Upper lobe of left lung (tissue), 6 donors: ENCODE results near the gene MYL7. TPM values are rescaled to one million over a fixed set of nuclear protein-coding genes. Genes with fewer than 3 reads are reported as not detected.

Experiments used
- ATAC-seq, 2 donors: fragments of 200-7000 bp; cut with Tn5 transposase; one replicate each; pipeline ENCODE4 v1.9.1; 2022; ENCODE audit warnings: mild to moderate bottlenecking in 2 of 2, moderate library complexity in 2 of 2; ENCODE audit not compliant: low FRiP score in 2 of 2
- DNase-seq, 2 donors: peaks; one replicate each; pipeline ENCODE4 v3.0.0-alpha.2; 2019 to 2020
- H3K27ac ChIP-seq, 4 donors: fragments of 200-600 bp; sonication (generic); one replicate each; pipeline ENCODE4 v1.5.1; 2016 to 2019
- H3K27me3 ChIP-seq, 4 donors: fragments of 200-600 bp; sonication (generic); one replicate each; pipeline ENCODE4 v1.5.1; 2017 to 2019
- H3K36me3 ChIP-seq, 4 donors: fragments of 200-600 bp; sonication (generic); one replicate each; pipeline ENCODE4 v1.5.1; 2016 to 2019
- H3K4me1 ChIP-seq, 4 donors: fragments of 200-600 bp; sonication (generic); one replicate each; pipeline ENCODE4 v1.5.1; 2018 to 2019
- H3K4me3 ChIP-seq, 4 donors: fragments of 200-600 bp; sonication (generic); one replicate each; pipeline ENCODE4 v1.5.1; 2017 to 2019; ENCODE audit warnings: mild to moderate bottlenecking in 2 of 4, moderate library complexity in 1 of 4
- H3K9me3 ChIP-seq, 4 donors: fragments of 200-600 bp; sonication (generic); one replicate each; pipeline ENCODE4 v1.5.1; 2018 to 2019
- EP300 ChIP-seq, 4 donors: sonication (generic); formaldehyde crosslinking; IDR thresholded peaks; one replicate each; pipeline ENCODE4 v1.5.1; 2017; ENCODE audit warnings: antibody characterized with exemption in 4 of 4, control low read depth in 2 of 4
- POLR2A ChIP-seq, 4 donors: fragments of 450-650 bp; IDR thresholded peaks; one replicate each; pipeline ENCODE4 v1.5.1; 2016 to 2017; ENCODE audit warnings: antibody characterized with exemption in 4 of 4, mild to moderate bottlenecking in 2 of 4
- POLR2AphosphoS5 ChIP-seq, 2 donors: sonication (generic); formaldehyde crosslinking; IDR thresholded peaks; one replicate each; pipeline ENCODE4 v1.5.1; 2017; ENCODE audit warnings: antibody characterized with exemption in 2 of 2
- WGBS, 2 donors: methylation state at CpG; one replicate each; pipeline ENCODE4 v1.1.5; 2017 to 2018; 5-methylcytosine and 5-hydroxymethylcytosine counted together
- total RNA-seq, 6 donors: library from RNA; depleted of rRNA in 4 of 6; stranded (reverse); fragments of >200 nt in 4 of 6; gene quantifications; one replicate each; pipeline versions ENCODE4 v1.1.0 to v1.2.1, GENCODE V29; 2016 to 2021
- TF ChIP-seq, protein P1 (sequence below), 6 experiments: fragments of 450-650 bp in 4 of 6; fragments of 200-600 bp in 2 of 6; sonication (generic) in 2 of 6; IDR thresholded peaks; one replicate each; pipeline ENCODE4 v1.5.1; 2016 to 2019; ENCODE audit warnings: antibody characterized with exemption in 6 of 6
- donor health status: DM: no; HTN: no; CAD: no; lungs with moderate emphysema.
- donor health status: DM: no; HTN: yes; CAD: no; lungs with severe emphysema.

MYL7 gene
- total RNA-seq, 6 donors from 2014 or later, result not detected

DNA sequence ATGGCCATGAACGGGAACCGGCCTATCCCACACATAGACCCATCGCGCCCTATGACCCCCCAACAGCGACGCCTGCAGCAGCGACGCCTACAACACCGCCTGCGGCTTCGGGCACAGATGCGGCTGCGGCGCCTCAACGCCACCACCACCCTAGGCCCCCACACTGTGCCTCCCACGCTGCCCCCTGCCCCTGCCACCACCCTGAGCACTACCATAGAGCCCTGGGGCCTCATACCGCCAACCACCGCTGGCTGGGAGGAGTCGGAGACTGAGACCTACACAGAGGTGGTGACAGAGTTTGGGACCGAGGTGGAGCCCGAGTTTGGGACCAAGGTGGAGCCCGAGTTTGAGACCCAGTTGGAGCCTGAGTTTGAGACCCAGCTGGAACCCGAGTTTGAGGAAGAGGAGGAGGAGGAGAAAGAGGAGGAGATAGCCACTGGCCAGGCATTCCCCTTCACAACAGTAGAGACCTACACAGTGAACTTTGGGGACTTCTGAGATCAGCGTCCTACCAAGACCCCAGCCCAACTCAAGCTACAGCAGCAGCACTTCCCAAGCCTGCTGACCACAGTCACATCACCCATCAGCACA lies 27.3 kb downstream of the MYL7 start:
- TF ChIP-seq POLR2A (IDR thresholded peaks at IDR 0.05) (no peak), POLR2AphosphoS5 (IDR thresholded peaks at IDR 0.05) (no peak), EP300 (IDR thresholded peaks at IDR 0.05) (no peak)
- TF ChIP-seq, protein P1, sequence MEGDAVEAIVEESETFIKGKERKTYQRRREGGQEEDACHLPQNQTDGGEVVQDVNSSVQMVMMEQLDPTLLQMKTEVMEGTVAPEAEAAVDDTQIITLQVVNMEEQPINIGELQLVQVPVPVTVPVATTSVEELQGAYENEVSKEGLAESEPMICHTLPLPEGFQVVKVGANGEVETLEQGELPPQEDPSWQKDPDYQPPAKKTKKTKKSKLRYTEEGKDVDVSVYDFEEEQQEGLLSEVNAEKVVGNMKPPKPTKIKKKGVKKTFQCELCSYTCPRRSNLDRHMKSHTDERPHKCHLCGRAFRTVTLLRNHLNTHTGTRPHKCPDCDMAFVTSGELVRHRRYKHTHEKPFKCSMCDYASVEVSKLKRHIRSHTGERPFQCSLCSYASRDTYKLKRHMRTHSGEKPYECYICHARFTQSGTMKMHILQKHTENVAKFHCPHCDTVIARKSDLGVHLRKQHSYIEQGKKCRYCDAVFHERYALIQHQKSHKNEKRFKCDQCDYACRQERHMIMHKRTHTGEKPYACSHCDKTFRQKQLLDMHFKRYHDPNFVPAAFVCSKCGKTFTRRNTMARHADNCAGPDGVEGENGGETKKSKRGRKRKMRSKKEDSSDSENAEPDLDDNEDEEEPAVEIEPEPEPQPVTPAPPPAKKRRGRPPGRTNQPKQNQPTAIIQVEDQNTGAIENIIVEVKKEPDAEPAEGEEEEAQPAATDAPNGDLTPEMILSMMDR (IDR thresholded peaks at IDR 0.05), result no peak
- 92% methylated on average over 24 of the region's 24 CpGs for WGBS, 2 donors
- ATAC-seq (no peak), DNase-seq (no peak)
- Histone ChIP-seq H3K27me3 (no peaks in the 10 kb centered on the region), H3K9me3 (no peaks in the 10 kb centered on the region), H3K36me3 (peaks cover 0 to 86% (median 50%) of the 10 kb centered on the region in 4 donors), H3K4me1 (no peaks in the 10 kb centered on the region), H3K27ac (no peak overlapping the region), H3K4me3 (no peak overlapping the region)

DNA sequence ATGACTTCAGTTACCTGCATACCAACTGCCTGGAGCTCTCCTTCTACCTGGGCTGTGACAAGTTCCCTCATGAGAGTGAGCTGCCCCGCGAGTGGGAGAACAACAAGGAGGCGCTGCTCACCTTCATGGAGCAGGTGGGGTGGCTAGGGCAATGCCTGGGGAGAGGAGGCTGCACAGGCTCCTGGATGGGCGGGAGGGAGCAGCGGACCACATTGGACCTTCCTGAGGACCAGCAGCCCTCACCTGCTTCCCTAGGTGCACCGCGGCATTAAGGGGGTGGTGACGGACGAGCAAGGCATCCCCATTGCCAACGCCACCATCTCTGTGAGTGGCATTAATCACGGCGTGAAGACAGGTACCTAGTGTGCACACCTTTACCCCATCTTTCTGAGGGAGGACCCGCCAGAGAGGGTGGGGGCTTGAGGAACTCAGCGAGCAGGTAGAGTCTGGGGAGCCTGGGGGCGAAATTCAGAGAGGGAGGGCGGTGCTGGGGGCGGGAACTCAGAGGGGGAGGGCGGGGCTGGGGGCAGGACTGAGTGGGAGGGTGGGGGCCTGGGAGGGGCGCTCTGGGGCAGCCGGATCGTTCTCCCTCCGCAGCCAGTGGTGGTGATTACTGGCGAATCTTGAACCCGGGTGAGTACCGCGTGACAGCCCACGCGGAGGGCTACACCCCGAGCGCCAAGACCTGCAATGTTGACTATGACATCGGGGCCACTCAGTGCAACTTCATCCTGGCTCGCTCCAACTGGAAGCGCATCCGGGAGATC lies 28.0 kb downstream of the MYL7 start:
- Histone ChIP-seq H3K9me3 (no peaks in the 10 kb centered on the region), H3K4me1 (no peaks in the 10 kb centered on the region), H3K27me3 (no peaks in the 10 kb centered on the region), H3K27ac (no peak overlapping the region), H3K4me3 (no peak overlapping the region), H3K36me3 (peaks cover 0 to 93% (median 51%) of the 10 kb centered on the region in 4 donors)
- TF ChIP-seq POLR2A (IDR thresholded peaks at IDR 0.05), result no peak
- TF ChIP-seq EP300 (IDR thresholded peaks at IDR 0.05), result no peak
- TF ChIP-seq, protein P1 (IDR thresholded peaks at IDR 0.05), result no peak
- no peak for TF ChIP-seq POLR2AphosphoS5 (IDR thresholded peaks at IDR 0.05)
- DNase-seq, result peak in 1 of 2 donors; percentile 54
- no peak for ATAC-seq
- 84 to 89% methylated on average over 18 to 33 of the region's 34 CpGs for WGBS, 2 donors

DNA sequence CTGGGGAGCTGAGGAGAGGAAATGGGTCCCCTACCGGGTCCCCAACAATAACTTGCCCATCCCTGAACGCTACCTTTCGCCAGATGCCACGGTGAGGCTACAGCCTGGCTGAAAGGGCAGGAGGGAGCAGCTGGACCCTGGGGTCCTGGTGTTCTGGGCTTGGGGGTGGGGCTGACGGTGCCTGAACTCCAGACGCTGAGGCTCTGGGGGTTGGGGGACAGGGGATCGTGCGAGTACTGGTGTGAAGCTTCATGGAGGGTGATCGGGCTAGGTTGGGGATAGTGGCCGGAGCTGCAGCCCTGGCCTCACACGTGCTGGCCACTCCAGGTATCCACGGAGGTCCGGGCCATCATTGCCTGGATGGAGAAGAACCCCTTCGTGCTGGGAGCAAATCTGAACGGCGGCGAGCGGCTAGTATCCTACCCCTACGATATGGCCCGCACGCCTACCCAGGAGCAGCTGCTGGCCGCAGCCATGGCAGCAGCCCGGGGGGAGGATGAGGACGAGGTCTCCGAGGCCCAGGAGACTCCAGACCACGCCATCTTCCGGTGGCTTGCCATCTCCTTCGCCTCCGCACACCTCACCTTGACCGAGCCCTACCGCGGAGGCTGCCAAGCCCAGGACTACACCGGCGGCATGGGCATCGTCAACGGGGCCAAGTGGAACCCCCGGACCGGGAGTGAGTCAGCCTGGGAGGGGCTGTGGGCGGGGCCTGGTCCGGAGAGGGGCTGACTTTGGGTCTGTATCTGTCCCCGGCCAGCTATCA lies 28.7 kb downstream of the MYL7 start:
- TF ChIP-seq POLR2AphosphoS5 (IDR thresholded peaks at IDR 0.05) (no peak), POLR2A (IDR thresholded peaks at IDR 0.05) (no peak)
- no peaks in the 10 kb centered on the region for H3K9me3 ChIP-seq
- peaks cover 0 to 95% (median 48%) of the 10 kb centered on the region in 4 donors for H3K36me3 ChIP-seq
- peak in 1 of 2 donors; percentile 82 for DNase-seq
- 73 to 81% methylated on average over 14 to 38 of the region's 41 CpGs for WGBS, 2 donors
- H3K4me3 ChIP-seq, result no peak overlapping the region
- H3K27me3 ChIP-seq, result no peaks in the 10 kb centered on the region
- peaks cover 0 to 2% (median 0%) of the 10 kb centered on the region in 4 donors for H3K4me1 ChIP-seq
- ATAC-seq, result no peak
- H3K27ac ChIP-seq, result no peak overlapping the region

GRCh38 chr7:44111761-44112160 lies 29.4 kb downstream of the MYL7 start:
- H3K4me1 ChIP-seq, result peaks cover 0 to 7% (median 0%) of the 10 kb centered on the region in 4 donors
- ATAC-seq (no peak), DNase-seq (no peak)
- no peak for TF ChIP-seq POLR2A (IDR thresholded peaks at IDR 0.05)
- TF ChIP-seq, protein P1 (IDR thresholded peaks at IDR 0.05), result no peak
- no peak for TF ChIP-seq EP300 (IDR thresholded peaks at IDR 0.05)
- TF ChIP-seq POLR2AphosphoS5 (IDR thresholded peaks at IDR 0.05), result no peak
- no peak overlapping the region for H3K4me3 ChIP-seq
- no peaks in the 10 kb centered on the region for H3K27me3 ChIP-seq
- H3K36me3 ChIP-seq, result peaks cover 0 to 95% (median 45%) of the 10 kb centered on the region in 4 donors
- no peak overlapping the region for H3K27ac ChIP-seq
- H3K9me3 ChIP-seq, result no peaks in the 10 kb centered on the region
- WGBS, 2 donors, result 89 to 100% methylated on average over 2 to 16 of the region's 16 CpGs
